Measurements from ENCODE around the gene COL20A1.
"Not testable (repeated sequence)": the region's sequence is repeated elsewhere in the genome, so short reads cannot be mapped to it uniquely, and the experiment has no call there.

Gene COL20A1

DNA sequence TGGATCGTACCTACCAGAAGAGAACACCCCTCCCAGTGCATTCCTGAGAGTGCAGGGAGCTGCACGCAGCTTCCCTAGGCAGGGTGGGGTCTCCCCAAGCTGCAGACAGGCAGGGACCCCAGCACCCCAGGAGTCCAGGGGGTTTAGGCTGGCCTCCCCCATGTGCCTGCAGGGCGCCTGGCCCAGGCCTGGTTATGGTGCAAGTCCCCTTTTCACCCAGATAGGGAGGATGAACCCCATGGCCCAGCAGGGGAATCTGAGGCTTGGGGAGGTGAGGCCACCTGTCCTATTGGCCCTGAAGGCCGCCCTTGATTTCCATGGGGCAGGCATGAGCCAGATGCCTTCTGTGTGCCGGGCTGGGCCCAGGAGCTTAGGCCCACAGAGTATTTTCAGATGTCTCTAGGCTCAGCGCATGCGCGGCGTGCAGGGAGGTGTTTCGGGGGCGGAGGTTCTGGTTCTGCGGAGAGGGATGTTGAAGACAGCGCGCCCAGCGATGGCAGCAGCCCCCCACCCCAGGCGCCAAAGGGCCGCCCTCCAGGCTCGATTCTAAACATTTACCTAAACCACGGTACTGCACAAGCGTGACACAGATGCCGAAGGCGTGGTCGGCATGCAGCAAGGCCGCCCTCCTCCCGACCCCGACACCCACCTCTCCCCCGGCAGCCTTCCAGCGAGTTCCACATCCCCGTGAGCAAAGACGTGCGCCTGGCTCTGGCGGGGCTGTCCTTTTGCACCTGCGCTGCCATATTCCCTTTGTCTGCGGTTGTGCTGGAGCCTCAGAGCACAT, 29.4 kb downstream of the COL20A1 start:
- no peak for FAIRE-seq

GRCh38 chr20:63322933-63323273, 29.9 kb downstream of the COL20A1 start:
- FAIRE-seq = no peak

DNA sequence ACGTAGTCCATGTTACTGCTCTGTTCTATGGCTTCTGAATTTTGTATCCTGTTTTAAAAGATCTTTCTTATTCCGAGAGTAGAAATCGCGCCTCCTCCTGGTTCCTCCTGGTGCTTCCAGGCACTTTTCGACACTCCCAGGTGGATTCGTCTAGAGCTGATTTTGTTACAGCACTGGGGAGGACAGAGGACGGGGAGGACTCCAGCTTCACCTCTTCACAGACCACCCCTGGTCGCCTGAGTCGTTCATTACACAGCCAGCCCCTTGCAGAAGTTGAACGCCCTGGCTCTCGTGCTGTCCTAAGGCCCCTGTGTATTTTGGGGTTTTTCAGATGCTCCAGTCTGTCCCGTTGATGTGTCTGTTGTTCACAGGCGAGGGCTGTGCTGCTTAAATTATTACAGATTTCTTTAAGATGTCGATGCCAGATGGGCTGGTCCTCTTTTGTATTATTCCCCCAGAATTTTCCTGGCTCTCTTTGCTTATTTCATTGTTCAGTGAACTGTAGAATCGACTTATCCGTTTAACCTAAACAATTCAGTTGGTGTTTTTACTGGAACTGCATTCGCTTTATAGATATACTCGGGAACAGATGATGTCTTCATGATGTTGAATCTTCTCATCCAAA, 30.5 kb downstream of the COL20A1 start:
- no peak for FAIRE-seq

DNA sequence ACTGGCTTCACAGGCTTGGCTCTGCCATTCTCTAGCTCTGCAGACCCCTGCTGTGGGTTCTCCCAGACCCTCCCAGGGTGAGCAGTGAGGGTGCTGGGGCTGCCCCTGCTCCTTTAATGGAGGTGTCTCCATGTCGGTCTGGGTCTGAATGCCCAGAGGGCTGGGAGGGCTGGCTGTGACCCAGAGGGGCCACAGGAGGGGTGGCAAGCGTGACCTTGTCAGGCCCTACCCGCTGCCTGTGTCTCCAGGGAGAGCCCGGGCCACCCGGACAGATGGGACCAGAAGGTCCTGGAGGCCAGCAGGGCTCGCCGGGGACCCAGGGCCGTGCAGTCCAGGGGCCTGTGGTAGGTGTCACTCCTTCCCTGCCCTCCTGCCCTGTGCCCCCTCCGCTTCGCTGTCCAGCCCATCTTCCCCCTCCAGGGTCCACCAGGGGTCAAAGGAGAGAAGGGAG, 32.1 kb downstream of the COL20A1 start:
- FAIRE-seq = no peak

- FAIRE-seq = no peak
Measured at GRCh38 chr20:63325554-63326313, 32.7 kb downstream of the COL20A1 start.

DNA sequence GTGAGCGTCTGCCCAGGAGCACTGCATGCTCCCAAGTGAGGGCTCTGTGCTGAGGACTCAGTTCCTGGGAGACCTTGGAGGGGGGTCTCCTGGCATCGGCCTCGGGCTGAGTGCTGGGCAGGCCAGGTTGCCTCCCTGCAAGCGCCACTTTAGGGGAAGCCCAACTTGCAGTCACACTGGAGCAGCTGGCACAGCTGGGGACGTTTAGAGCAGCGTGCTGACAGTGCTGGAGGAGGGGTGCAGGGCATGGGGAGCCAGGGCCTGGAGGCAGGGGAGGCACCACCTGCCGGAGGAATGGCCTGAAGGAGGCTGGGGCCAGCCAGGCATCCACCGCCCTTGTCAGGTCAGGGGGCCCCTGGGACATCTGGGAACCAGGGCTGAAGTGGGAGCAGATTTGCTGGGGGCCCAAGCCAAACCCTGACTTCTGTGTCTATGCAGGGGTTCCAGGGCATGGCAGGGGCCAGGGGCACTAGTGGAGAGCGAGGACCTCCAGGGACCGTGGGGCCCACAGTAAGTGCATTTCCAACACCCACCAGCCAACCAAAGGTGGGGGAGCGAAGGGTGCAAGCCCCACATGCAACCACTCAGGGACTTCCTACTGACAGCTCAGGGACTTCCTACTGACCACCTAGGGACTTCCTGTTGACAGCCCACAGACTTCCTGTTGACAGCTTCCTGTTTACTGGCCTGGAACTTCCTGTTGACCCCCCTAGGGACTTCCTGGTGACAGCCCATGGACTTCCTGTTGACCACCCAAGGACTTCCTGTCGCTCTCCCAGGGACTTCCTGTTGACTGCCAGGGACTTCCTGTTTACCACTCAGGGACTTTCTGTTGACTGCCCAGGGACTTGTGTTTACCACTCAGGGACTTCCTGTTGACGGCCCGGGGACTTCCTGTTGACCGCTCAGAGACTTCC, 33.6 kb downstream of the COL20A1 start:
- no peak for FAIRE-seq

DNA sequence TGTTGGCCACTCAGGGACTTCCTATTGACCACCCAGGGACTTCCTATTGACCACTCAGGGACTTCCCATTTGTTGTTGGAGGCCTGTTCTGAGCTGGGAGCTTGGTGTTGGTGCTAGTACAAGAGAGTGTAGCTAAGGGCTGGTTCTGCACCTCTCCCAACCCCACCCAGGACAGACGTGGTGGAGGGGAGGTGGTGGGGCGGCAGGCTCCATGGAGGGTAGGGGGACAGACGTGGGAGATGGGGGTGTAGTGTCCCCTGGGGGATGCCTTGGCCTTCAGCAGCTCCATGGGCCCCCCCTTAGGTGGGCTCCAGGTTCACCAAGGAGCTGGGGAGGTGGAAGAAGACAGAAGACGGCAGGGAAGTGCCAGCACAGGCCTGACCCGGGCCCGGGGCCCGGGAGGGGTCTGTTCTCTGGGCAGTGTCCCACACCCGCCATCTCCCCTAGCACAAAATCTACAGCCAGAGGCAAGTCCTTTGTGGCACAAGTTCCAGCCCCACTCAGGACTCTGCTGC, 34.3 kb downstream of the COL20A1 start:
- no peak for FAIRE-seq

GRCh38 chr20:63328026-63328700, 35.2 kb downstream of the COL20A1 start:
- FAIRE-seq = no peak

DNA sequence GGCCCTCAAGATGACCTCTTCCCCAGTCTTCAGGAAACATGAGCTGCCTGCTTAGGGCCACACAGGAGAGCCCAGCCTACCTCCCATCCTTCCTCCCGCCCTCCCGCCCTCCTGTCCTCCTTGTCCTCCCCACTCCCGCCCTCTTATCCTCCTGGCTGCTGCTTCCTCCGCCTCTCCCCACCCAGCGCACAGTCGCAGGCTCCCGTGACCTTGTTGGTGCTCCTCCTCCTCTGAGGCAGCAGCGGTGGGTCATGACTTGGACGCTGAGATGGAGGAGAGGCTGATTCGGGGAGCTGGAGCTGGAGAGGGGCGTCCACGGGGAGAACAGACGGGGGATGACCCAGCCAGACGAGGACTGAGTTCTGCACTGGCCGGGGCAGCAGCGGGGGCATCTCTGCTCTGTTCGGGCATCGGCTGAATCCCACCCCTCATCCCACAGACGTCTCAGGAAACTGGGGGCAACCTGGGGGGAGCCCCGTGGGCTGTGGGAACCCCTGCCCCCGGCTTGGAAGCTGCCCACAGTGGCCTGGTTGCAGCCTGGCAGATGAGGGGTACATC, 35.8 kb downstream of the COL20A1 start:
- FAIRE-seq = no peak

DNA sequence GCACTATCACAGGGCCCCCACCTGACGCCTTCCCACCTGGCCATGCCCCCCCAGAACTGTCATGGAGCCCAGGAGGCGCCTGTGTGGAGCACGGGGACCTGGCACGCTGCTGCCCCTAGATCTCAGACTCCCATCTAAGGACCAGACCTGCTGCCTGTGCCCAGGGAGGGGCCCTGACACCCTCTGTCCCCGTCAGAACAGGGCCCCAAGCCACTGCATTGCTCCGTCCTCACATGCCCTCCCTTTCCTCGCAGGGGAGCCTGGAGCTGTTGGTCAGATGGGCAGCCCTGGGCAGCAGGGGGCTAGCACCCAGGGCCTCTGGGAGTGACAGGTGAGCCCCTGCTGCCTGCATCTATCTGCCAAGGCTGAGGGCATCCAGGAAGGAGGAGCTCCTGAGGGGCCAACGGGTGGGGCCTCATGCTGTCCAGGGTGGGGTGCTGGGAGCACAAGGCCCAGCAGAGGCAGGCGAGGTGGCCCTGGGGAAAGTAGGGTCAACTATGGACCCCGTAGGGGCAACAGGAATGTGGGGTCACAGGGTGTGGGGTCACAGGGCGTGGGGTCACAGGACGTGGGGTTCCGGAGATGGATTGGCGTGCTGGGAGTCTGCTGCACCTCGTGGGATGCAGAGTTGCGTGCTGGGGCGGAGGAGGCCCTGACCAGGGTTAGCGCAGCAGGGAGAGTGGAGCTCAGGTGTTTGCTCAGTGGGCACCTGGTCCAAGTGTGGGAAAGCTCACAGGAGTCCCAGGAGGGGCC, 36.5 kb downstream of the COL20A1 start:
- no peak for FAIRE-seq

- FAIRE-seq = no peak
Measured at GRCh38 chr20:63330084-63330760, 37.2 kb downstream of the COL20A1 start.

DNA sequence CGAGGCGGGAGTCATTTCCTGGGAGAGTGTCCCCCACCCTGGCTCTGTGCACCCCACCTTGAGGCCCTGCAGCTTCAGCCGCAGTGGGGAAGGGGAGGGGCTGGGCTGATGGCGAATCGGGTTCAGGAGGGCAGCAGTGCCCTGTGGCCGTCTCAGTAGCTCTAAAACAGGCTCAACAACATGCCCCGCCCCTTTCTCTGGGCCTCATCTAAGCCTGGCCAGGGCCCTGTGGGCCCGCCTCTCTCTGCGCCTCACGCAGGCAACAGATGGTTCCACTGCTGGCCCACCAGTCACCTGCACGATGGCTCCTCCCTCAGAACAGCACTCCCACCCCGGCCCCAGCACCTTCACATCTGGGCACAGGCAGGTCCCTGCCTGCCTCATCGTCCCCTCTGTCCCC, 38.0 kb downstream of the COL20A1 start:
- no peak for FAIRE-seq

DNA sequence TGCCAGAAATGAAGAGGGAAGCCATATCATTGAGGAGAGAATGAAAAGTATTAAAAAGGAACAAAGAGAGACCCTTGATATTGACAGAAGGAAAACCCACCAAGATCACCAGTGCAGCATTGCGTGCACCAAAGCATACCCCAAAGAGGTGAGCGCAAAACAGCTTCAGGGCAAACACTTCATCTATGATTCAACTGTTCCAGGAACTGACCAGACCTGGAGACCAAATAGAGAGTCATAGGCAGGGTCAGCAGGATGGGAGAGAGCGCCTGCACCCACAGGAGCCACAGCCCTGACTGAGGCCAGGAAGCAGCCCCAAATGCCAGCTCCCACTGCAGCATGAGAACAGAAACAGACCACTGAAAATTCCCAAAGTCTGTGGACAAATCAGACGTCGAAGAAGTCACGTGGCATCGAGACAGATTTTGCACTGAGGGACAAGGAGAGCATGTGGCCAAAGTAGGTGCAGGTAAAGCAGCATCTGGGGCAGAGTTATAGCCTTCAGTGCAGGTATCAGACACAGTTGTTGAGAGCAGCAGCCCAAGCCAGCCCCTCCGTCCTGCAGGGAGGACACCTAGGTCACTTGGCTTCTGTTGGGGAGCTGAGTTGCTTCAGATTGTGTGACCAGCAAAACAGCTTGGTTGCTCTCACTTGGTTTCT, 38.9 kb downstream of the COL20A1 start:
- no peak for FAIRE-seq

GRCh38 chr20:63332488-63333240, 39.7 kb downstream of the COL20A1 start:
- FAIRE-seq = no peak

- FAIRE-seq = no peak
Measured at GRCh38 chr20:63333241-63333836, 40.4 kb downstream of the COL20A1 start.

- FAIRE-seq = no peak
Measured at GRCh38 chr20:63334356-63334755, 41.4 kb downstream of the COL20A1 start.

GRCh38 chr20:63335060-63335459, 42.1 kb downstream of the COL20A1 start:
- FAIRE-seq = not testable (repeated sequence)

GRCh38 chr20:63335711-63336110, 42.7 kb downstream of the COL20A1 start:
- FAIRE-seq = no peak
